ENCODE data around the gene GRID2IP.

Gene GRID2IP

DNA sequence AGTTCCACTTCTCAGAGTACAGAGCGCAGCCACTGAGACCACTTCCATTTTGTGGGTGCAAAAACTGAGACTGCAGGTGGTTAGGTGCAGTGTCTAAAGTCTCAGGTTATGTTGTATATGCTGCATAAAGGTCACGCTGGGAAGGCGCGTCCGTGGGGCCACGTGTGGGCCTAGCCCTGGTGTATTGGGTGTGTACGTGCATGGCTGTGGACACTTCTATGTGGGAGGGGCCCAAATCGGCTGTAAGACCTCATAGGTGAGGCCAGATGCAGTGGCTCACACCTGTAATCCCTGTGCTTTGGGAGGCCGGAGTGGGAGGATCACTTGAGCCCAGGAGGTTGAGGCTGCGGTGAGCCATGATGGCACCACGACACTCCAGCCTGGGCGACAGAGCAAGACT lies 37.7 kb downstream of the GRID2IP start:
- DNase-seq = no peak

DNA sequence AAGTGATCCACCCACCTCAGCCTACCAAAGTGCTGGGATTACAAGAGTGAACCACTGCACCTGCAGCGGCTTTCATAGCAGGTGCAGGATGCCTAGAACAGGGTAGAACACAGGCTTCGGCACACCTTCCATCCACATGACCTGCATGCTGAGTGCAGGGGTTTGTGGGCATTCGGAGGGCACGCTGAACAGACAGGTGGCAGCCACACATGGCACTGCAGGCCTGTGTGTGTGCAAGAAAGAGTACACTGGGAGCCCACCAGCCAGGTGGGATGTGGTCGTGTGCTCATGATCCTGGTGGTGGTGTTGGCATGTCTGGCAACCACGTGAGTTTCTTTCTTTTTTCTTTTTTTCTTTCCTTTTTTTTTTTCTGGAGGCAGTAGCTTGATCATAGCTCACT lies 38.4 kb downstream of the GRID2IP start:
- DNase-seq = no peak

DNA sequence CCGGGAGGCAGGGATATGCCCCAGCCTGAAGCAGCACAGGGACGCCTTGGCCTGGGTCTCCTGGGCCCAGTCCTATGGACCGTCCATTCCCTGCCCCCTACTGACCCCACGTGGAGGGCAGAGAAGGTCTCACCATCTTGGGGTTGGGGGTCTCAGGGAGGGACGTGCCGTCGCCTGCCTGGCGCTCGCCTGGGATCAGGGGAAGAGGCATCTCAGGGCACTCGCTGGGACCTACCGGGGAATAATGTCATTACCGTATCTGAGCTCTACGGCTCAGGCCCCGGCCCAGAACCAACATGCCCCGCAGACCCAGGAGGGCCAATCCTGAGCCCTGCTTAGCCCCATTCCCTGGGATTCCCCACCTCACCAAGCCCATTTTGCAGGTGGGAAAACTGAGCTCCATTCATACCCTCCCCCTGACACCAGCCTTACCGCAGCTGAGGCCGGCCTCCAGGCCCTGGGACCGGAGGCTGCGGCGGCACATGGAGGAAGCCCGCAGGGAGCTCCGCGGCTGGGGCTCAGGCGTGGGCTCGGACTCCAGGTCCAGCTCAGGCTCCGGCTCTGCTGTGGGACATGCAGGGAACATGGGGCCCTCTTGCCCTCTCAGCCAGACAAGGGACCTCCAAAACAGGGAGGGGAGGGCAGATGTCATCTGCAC lies 40.7 kb downstream of the GRID2IP start:
- no peak for DNase-seq

DNA sequence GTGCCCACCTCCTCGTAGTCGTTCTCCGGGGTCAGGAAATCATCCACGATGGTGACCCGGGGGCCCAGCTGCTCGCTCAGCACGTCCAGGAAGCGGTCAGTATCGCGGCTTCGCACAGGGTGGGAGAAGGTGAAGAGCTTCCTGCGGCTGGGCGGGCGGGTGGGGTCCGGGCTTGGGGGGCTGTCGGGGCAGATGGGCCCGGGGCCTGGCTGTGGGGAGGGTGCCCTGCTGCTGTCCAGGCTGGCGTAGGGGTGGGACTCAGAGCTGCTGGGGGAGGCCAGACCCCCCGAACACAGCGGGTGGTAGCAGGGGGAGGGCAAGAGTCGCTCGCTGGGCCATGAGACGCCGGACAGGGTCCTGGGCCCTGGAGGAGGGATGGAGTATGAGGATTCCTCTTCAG lies 42.3 kb downstream of the GRID2IP start:
- DNase-seq = no peak

DNA sequence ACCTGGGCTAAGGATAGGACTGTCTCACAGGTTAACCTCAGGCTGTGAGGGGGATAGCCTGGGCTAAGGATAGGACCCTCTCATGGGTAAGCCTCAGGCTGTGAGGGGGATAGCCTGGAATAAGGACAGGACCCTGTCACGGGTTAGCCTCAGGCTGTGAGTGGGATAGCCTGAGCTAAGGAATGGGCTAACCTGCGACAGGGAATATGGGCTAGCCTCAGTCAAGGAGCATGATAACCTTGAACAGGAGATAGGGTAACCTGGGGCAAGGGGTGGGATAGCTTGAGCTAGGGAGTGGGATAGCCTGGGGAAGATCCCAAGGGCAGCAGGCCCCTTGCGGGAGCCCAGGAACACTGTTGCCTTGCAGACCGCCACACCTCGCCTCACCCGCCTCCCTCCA lies 42.7 kb downstream of the GRID2IP start:
- DNase-seq = no peak

DNA sequence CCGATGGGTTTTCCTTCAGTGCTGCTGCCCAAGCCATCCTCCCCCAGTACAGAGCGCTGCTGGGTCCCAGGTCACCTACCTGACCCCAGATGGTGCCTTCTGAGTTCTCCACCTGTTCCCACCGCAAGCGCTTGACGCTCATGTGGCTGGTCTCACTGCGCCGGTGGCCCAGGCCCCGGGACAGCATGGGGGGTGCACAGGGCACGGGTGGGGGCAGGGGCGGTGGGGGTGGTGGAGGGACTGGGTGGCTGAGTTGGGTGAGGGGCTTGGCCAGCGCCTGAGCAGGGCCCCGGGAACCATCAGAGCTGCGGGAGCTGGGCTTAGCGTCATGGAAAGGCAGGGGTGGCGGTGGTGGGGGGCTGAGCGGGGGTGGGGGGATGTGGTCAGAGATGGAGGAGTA lies 43.4 kb downstream of the GRID2IP start:
- DNase-seq = no peak

DNA sequence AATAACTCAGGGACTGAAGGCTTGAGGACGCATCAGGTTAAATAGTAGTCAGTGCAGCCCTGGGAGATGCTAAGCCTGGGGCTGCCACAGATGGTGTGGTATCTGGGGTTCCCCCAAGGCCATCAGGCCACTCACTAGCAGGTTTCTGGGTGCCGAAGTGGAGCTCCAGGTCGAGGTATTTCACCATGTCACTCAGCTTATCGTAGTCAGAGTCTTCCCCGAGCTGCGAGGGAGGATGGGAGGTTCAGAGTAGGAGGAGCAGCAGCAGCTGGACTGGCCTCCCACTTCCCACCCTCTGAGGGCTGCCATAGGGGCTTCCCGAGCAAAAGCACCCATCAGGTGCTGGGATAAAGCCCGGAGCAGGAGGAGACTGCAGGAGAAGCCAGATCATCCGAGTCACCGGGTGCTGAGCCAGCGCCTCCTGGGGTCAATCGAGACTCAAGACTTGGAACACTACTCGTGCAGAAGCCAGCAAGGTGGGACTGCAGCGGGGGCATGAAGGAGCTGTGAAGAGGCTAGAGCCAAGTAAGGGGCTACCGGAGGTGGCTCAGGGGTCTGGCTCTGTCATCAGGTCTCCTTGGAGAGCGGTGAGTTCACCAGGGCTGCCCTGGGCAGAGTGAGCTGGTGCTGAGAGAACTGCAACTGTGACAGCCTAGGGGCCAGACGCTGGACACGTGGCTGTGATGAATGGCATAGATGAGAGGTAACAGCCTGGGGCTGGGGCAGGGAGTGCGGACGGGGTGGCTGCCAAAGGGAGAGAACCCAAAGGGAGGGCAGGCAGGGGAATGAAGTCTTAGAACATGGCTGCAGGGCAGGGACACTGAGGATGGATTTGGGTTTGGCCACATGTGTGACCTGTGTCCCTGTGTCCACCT lies 45.3 kb downstream of the GRID2IP start:
- DNase-seq = no peak

DNA sequence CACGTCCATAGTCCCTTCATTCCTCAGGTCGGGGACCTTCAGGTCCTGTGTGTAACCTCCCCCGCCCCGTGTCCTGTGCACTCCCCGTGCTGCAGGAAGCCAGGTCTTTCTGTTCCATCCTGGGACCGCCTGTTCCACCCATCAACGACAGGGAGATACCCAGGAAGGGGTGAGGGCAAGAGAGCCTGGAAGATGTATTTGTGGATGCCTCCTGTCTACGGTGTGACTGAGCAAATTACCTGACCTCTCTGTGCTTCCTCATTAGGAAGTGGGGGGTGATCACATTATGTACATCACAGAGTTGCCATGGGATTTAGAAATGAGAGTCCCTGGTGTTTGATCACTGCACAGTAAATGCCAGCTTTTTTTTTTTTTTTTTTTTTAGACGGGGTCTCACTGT lies 46.3 kb downstream of the GRID2IP start:
- no peak for DNase-seq

DNA sequence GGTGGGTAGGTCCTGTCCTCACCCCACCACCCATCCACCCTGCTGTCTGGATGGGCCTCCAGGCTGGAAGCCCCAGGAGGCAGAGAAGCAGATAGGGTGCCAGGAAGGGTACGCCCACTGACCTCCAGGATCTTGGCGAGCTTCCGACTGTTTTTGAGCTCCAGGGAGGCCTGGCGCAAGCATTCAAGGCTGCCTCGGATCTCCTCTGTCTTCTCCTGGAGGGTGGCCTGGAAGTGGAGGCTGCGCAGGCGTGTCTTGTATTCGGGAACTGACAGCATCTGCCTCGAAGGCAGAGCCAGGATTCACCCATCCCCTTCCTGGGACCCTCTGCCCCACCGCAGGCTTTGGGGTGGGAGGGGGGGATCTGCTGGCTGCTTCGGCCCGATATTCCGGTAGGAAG lies 48.4 kb downstream of the GRID2IP start:
- DNase-seq = no peak

DNA sequence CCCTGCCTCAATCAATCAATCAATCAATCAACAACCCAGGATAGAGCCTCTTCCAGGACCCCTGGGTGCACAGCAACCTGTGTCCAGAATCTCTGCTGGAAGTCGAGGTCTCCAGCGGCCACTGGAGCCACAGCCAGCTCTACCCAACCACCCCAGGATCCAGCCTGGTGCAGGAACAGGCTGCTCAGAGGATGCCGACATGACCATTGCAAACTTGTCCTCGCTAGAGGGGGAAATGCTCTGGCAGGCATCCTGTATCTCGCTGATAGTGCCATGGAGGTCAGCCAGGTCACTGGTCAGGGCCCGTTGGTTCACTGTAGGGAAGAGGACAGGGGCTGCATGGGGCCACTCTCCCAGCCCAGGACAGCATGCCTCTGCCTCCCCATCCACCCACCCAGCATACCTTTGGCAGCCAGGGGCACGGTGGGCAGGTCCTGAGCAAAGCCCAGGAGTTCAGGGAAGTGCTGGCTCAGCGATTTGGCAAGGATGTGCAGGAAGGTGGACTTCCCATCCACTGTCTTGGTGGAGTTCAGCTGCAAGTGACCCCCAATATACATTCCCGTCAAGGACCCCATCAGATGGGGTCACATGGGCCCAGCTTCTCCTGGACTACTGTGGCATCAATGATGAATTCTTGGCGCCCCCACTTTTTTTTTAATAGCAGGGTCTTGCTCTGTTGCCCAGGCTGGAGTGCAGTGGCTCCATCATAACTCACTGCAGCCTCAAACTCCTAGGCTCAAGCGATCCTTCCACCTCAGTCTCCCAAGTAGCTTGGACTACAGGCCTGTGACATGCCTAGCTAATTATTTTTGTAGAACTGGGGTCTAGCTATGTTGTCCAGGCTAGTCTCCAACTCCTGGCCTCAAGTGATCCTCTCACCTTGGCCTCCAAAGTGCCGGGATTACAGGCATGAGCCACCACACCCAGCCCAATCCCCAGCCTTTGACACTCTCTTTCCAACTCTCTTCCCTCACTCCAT lies 49.4 kb downstream of the GRID2IP start:
- DNase-seq = no peak

DNA sequence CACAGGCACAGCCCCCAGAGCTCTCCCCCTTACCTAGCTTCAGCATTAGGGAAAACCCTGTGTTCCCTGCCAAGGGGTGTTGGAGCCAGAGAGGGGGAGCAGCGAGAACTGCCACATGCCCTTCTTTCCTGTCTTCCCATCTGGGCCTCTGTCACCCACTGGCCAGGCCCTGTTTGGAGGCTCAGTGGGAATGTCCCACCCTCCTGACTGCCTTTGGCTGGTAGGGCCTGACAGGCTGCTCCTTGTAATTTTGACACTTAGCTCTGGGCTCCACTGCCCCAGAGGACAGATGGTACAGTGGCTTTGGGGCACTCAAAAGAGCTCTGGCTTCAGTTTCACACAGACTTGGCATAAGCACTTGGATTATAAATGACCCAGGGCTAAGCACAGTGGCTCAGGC lies 50.6 kb downstream of the GRID2IP start:
- DNase-seq = no peak

DNA sequence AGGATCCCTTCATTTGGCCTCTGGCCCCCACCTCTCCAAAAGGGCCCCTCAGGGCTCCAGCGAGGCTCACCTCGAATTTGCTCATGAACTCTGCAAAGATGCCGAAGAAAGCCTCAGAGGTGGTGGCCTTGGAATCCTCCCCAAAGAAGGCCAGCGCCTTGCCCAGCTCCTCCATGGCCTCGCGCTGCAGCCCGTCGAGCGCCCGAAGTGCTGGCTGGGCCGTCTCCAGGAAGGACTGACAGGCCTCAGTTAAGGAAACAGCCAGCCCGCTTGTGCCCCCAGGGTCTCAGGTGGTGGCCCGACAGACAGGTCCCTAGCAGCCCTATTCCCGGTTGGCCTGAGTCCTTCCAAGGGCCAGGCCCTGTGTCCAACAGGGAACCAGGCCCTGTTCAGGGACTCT lies 53.3 kb downstream of the GRID2IP start:
- DNase-seq = no peak

DNA sequence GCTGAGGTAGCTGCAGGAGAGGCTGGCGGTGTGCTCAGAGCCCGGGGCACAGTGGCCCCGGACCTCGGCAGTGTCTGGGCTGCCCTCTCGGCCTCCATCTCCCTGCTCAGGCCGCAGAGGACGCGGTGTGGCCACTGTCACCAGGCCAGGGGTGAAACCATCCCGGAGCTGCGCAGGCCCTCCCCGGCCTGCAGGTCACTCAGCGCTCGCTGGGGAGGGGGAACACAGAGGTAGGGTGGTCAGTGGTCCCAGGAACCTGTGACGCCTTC lies 53.7 kb downstream of the GRID2IP start:
- DNase-seq = no peak

DNA sequence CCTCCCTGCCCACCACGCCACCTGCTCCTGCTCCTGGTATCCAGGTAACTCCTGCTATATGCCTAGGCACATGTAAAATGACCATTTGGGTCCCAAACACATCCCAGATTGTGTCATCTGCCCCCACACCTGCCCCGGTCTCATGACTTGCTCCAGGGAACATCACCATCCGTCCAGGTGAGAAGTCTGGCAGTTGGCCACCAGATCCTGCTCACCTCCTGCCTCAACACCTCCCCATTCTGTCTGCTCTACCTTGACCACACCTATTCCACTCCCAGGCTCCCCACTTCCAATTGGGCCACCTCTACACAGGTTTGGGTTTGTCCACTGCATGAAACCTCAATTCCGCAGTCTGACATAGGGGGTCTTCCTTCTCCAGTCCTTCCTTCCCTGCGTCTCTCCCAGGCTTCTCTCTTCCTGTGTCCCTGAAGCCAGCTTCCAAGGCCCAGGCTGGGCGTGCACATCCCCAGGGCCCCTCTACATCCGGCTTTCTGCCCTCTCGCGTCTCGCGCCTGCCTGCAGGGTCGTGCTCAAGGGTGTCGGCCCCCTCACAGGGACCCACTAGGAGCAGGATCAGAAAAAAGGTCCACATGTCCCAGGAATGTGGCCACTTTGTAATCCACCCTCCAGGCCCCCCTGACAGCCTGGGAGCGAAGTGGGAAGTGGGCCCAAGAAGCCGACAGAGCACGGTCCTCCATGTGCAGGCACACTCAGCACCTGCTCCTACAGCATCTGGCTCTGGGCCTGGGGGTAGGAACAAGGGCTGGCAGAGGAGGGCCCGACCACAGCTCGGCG lies 54.2 kb downstream of the GRID2IP start:
- DNase-seq = no peak

DNA sequence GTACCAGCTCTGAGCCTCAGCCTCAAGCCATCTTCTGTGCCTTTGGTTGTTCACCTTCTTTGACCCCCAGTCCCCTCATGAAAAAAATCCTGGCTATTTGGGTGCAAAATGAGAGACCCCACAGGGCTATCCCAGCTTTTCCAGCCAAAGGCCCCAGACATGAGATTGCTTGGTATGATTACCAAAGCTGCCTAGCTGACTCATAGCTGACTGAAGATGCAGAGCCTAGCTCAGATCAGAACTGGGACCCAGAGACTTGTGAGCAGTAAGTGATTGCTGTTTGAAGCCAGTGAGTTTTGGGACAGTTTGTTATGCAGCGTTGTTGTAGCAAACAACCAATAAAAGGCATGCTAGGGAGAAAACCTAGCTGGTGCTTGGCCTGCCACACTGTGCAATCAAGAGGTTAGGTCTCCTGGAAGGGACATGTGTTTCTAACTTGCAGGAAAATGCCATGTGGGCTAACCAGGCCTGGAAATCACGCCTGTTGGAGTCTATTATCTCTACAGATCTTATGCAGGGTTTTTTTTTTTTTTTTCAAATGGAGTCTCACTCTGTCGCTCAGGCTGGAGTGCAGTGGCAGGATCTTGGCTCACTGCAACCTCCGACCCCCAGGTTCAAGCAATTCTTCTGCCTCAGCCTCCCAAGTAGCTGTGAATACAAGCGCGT lies 55.5 kb downstream of the GRID2IP start:
- DNase-seq = no peak

DNA sequence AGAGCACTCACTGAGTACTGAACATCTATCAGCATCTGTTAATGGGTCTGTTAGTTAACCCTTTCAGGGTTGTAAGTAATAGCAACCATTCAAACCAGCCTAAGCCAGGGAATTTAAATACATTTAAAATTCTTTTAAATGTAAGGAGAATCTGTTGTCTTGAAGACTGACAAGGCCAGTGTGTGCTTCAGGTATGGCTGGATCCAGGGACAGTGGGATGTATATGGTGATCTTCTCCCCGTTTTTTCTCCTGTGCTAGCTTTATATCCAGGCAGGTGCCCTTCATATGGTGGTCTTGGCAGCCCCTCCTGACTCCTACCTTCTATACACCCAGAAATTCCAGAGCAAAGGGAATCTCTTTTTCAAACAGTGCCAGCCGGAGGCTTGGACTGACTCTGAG lies 56.9 kb downstream of the GRID2IP start:
- no peak for DNase-seq

DNA sequence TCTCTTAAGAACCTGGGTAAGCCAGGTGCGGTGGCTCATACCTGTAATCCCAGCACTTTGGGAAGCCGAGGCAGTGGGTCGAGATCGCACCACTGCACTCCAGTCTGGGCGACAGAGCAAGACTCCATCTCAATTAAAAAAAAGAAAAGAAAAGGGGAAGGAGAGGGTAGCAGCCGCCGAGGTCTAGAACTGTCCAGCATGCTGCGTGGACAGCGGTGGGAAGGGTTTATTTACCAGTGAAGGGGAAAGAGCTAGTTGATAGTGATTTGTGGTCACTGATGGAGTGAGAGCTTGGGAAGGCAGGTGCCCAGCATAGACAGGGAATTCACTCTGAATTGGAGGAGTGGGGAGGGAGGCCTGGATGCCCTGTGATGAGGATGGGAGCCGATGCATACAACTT lies 60.1 kb downstream of the GRID2IP start:
- no peak for DNase-seq

DNA sequence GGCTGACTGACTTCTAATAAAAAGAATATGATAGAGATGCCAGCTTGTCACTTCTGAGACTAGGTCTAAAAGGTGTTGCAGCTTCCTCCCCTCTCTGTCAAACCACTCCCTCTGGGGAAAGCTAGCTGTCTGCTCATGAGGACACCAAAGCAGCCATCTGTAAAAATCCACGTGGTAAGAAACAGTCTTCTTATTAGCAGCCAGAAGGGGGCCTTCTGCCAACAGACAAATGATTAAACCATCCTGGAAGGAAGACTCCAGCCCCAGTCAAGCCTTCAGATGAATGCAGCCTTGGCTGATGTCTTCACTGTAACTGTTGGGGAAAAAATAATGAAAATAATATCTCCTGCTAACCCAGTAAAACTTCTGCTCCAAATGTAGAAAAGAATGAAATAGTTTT lies 61.6 kb downstream of the GRID2IP start:
- DNase-seq = no peak

DNA sequence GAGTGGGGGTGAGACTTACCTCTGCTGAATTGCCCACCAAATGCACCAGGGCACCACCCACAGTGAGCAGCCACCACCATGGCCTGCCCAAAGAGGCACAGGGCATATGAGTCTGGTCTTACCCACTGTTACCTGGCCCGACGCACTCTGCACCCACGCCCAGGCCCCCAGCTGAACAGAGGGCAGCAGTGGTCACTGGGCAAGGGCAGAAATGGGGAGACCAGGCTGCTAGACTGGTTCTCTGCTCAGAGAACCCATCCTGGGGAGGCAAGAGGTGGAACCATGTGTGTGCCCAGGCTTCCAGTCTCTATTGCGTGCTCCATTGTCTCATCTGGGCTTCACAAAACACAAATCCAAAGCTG lies 64.1 kb downstream of the GRID2IP start:
- DNase-seq = no peak

DNA sequence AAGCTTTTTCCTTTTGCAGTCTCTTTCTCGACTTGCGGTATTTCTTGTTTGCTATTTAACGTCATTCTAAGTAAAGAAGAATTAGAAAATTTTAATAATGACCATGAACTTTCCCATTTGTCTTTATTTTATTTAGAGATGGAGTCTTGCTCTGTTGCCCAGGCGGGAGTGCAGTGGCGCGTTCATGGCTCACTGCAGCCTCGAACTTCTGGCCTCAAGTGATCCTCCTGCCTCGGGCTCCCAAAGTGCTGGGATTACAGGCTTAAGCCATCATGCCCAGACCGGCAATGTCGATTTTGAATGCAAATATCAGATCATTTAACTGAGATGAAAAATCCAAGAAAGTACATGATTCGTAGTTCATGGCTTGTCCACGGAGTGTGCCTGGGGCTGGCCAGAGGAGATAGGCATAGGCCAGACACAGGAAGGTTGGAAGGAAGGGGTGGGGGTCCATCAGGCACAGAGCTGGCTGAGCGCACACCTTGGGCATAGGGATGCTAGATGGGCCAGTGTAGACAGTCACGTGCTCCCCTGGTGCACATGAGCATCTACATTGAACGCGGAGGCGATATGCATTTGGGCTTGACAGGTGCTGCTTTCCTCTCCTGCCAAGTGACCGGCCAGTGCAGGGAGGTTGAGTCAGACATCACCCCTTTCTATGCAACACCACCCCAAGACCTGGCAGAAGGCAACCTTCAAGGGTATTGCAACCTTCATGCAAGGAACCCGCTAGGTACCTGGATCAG lies 64.7 kb downstream of the GRID2IP start:
- no peak for DNase-seq

DNA sequence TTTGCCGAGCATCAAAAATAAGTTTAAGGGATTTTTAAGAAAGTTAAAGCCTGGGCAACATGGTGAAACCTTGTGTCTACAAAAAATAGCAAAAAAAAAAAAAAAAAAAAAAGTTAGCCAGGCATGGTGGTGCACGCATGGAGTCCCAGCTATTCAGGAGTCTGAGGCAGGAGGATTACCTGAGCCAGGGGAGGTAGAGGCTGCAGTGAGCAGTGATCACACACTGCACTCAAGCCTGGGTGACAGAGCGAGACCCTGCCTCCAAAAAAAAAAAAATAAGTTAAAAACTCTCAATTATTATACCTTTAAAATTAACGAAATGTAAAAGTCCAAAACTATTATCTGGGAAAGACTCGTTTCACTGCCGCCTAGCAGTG lies 68.5 kb downstream of the GRID2IP start:
- DNase-seq = no peak

DNA sequence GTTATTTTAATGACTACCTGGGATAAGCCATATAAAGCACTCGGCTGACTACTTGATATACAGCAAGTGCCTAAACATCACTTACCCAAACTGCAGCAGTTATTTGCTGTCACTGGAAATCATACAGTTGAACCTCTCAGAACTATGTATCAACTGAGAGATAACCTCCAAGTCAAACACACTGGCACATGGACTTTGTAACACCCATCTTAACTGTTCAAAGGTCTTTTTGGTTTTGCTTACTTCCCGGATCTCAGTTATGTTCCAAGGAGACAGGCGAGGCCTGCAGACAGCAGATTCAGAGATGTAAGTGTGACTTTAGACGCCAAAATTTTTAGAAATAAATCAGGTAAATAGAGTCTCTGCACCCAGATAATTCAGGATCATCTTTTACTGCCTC lies 69.0 kb downstream of the GRID2IP start:
- no peak for DNase-seq

Measured in activated CD8-positive, alpha-beta memory T cell treated with anti-CD3 and anti-CD28 coated beads for 24 hours (primary cell).